Fibroblast of the aortic adventitia (primary cell): ENCODE measurements around the gene FOXD3. TPM values are rescaled to one million over a fixed set of nuclear protein-coding genes. Genes with fewer than 3 reads are reported as not detected.

Experiments used
- DNase-seq: peaks from one replicate; pipeline ENCODE4 v3.0.0-alpha.2; 2010; ENCODE audit warnings: low read depth
- H3K4me3 ChIP-seq: 2 replicates; pipeline ENCODE4 v1.5.1; 2011; ENCODE audit warnings: low read depth, mild to moderate bottlenecking, control low read depth, low read length, moderate library complexity
- total RNA-seq: library from RNA; depleted of rRNA; stranded (reverse); fragments of >200 nt; gene quantifications from 2 replicates; pipeline ENCODE4 v1.2.3, GENCODE V29; 2012; ENCODE audit warnings: low replicate concordance
- TF ChIP-seq, protein P1 (sequence below): IDR thresholded peaks from 2 replicates; pipeline ENCODE4 v1.5.1; 2011; ENCODE audit warnings: mild to moderate bottlenecking, low read length, control low read depth, inconsistent platforms; ENCODE audit not compliant: insufficient read depth

Gene FOXD3
- total RNA-seq, 1 donor: not detected

DNA sequence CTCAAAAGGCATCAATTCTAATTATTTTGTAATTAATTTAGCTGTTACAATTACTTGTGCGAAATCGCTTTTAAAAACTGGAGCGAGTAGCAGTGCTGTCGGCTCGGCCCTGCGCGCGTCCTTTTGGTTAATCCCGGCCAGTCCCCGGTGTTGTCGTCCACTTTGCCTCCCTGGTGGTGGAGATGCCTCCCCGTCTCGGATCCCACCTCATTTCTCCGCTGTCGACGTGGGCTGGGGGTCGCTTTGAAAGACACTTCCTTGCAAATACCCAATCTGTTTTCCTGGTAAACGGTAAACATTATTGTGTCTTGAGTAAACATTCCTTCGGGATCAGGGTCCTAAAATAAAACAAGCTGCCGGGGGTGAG, 3.7 kb downstream of the FOXD3 start:
- no peak overlapping the region for H3K4me3 ChIP-seq
- TF ChIP-seq, protein P1, sequence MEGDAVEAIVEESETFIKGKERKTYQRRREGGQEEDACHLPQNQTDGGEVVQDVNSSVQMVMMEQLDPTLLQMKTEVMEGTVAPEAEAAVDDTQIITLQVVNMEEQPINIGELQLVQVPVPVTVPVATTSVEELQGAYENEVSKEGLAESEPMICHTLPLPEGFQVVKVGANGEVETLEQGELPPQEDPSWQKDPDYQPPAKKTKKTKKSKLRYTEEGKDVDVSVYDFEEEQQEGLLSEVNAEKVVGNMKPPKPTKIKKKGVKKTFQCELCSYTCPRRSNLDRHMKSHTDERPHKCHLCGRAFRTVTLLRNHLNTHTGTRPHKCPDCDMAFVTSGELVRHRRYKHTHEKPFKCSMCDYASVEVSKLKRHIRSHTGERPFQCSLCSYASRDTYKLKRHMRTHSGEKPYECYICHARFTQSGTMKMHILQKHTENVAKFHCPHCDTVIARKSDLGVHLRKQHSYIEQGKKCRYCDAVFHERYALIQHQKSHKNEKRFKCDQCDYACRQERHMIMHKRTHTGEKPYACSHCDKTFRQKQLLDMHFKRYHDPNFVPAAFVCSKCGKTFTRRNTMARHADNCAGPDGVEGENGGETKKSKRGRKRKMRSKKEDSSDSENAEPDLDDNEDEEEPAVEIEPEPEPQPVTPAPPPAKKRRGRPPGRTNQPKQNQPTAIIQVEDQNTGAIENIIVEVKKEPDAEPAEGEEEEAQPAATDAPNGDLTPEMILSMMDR: no peak
- no peak for DNase-seq

DNA sequence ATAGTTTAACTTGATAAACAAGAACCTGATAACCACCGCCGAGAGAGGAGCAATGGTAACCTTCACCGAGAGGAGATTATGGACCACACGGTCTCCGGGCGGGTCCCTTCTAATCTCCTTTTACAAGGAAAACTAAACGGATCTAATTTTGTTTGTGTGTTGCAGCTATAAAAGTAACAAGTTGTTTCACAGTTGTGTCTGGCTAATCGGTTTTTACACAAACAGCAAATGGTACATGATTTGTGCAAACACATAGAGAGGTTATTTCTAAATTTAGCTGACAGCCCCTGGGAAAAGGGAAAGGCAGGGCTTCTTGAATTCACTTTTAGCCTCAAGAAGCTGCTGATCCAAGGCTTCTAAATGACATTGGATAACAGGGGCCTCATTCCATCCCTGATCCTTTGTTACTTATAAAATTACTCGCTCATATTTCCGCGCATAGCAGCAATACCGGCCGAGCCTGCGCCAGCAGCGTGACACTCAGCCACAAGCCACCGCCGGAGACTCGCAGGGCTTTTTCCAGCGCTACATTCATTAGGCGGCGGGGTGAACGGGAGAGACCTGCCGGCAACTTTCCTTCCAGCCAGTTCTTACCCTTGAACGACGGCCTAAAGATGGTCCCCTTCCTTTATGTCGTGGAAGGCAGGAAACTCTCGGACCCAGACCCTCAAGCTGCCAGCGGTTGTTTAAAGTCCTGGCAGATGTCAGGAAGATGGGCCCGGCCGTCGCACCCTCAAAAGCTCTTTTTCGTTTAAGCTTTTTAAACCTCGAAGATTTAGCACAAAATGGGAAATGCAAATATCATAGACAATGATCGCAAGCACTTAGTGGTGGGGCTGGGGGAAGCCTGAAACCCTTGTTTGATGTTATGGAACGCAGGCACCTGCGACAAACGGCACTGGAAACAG, 4.4 kb downstream of the FOXD3 start:
- TF ChIP-seq, protein P1: no peak
- peak; percentile 18 for DNase-seq
- H3K4me3 ChIP-seq: no peak overlapping the region

DNA sequence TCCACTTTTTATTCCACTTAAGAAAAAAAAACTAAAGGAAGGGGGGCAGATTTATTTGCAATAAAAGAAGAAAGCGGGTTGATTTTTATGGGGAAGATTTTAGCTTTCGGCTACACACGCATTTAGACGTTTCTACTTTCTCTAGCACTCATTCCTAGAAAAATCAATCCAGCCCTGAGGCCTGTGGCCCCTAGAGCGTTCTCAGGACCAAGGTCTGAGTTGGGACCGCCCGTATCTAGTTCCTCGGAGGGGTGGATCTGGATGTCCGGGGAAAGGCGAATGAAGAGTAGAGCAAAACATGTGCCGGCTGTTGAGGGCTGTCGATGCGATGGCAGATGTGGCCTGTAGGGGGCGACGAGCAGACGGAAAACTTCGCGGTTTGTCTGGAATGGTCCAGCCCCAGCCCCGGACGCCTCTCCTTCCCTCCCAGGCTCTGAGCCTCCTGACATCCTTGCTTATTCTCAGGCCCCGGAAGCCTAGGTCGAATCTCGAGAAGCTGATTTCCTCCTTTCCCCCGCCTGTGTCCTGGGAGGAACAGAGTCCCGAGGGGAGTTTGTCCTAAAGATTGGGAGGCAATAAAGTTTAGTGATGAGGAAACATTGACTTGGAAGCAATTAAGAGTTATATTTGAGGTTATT, 5.2 kb downstream of the FOXD3 start:
- H3K4me3 ChIP-seq: no peak overlapping the region
- DNase-seq: peak; percentile 62
- TF ChIP-seq, protein P1: peak; percentile 80

DNA sequence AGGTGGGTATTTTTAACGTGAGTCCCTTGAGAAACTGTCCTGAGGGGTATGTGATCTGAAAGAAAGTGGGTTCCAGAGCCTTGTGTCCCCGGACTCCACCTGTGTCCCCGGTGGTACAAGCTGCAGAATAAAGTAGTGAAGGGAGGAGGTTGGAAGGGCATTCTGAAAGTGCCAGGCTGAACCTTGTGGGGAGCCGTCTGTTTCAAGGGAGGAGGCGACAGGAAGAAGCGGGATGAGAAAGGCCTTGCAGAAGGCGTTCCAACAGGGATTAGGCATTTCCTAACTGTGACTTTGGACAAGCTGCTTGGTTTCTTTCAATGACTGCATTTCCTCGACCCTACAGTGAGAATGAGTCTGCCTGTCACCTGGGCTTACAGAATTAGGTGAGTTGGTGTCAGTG, 5.8 kb downstream of the FOXD3 start:
- DNase-seq: no peak
- no peak overlapping the region for H3K4me3 ChIP-seq
- TF ChIP-seq, protein P1: no peak

DNA sequence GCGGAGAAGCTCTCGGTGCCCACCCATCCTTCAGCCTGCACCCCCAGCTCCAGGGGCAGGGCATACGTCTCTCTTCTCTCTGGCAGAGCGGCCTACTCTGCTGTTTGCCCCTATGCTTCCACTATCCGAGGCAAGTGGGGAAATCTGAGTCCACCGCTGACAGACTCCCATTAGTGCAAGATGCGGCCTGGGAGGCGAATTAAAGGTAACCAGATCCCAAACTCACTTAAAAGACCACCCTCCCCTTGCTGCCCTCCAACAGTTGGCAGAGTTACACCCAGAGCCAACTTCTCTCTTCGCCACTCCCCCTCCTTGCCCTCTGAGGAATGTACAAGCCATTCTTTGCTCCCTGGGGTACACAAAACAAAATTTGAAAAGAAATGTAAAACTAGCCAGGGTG, 6.4 kb downstream of the FOXD3 start:
- DNase-seq: no peak
- H3K4me3 ChIP-seq: no peak overlapping the region
- TF ChIP-seq, protein P1: no peak

DNA sequence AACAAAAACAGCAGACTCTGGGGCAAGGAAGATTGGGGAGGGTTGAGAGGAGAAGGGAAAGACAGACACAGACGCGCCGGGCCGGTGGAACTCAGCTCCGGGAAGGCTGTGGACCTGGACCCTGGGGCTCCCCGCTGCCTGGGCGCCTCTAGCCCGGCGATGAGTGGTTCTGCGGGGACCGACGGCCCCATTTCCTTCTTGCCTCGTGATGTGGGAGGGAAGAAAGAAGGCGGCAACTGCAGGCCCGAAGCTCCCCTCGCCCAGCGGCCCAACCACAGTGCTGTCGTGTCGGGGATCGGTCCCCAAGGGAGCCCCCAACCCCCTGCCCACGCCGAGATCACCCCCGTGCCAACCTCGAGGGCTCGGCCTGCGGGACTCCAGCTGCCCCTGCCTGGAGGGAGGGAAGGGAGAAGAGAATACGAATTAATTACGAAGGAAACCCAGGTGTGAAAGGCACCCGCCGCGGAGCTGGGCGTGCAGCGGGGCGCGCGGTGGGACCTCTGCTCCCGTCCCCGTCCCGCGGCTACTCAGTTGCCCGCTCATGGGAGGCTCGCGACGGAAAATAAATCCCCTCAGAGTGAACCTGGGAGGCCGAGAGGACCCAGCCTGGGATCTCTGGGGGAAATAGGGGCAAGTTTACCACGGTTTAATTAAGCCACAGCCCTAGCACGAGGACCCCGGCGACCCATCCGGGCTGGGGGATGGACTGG, 7.4 kb downstream of the FOXD3 start:
- H3K4me3 ChIP-seq: no peak overlapping the region
- no peak for DNase-seq
- TF ChIP-seq, protein P1: no peak
